ENCODE measurements around the gene DNAI2. TPM values are rescaled to one million over a fixed set of nuclear protein-coding genes. Genes with fewer than 3 reads are reported as not detected.

DNAI2 gene
- total RNA-seq, 6 experiments from 2014 or later = not detected

DNA sequence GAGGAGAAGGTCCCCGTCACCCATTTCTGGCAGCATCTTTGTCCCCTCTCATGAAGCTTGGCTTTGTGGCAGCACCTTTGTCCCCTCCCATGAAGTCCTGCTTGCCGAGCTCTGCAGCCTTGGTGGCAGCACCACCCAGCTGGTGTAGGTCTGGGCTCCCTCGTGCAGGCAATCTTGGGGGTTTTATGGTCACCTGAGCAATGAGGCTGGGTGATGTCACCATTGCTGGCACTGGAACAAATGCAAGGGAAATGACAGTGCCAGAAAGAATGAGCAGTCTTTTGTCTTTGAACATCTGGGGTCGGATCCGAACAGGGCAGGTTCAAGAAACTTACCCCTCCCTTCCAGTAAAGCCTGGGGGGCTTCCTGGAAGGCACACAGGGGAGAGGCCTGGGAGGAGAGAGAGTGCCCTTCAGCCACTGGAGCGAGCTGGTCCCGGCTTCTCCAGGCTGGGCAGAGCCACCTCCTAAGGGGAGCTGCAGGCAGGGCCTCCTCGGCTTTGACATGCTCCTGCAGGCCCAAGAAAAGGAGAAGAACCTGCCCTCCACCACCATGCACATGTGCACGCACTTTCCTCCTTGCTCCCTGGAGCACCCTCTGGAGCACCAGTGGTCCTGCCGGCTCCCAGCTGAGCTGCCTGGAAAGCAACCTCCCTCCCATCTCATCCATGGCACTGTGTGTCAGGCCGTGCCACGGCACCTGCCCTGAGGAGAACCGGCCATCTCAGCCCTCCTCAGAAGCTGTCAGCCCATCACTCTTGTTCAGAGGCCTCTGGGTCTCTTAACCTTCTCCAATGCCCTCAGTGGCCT lies 71.6 kb downstream of the DNAI2 start:
- Mint-ChIP-seq H3K4me3 (no peak overlapping the region), H3K36me3 (ENCODE audit: low read depth) (peaks cover 3% of the 10 kb centered on the region; the same call in 1 of the 2 replicates), H3K4me1 (ENCODE audit: low read depth) (no peaks in the 10 kb centered on the region), H3K27ac (no peak overlapping the region), H3K27me3 (ENCODE audit: insufficient read depth) (no peaks in the 10 kb centered on the region; the same call in 1 of the 2 replicates), H3K9me3 (peaks cover 28% of the 10 kb centered on the region)
- DNase-seq = no peak
- TF ChIP-seq CTCF (IDR thresholded peaks at IDR 0.05) = no peak

GRCh38 chr17:74347646-74348045 lies 73.6 kb downstream of the DNAI2 start:
- DNase-seq = no peak
- H3K4me1 Mint-ChIP-seq (ENCODE audit: low read depth) = no peaks in the 10 kb centered on the region
- H3K4me3 Mint-ChIP-seq = no peak overlapping the region
- peaks cover 29% of the 10 kb centered on the region for H3K9me3 Mint-ChIP-seq
- peaks cover 1% of the 10 kb centered on the region for H3K27me3 Mint-ChIP-seq (ENCODE audit: insufficient read depth)
- no peak for TF ChIP-seq CTCF (IDR thresholded peaks at IDR 0.05)
- peaks cover 3% of the 10 kb centered on the region; the same call in 1 of the 2 replicates for H3K36me3 Mint-ChIP-seq (ENCODE audit: low read depth)
- no peak overlapping the region for H3K27ac Mint-ChIP-seq

DNA sequence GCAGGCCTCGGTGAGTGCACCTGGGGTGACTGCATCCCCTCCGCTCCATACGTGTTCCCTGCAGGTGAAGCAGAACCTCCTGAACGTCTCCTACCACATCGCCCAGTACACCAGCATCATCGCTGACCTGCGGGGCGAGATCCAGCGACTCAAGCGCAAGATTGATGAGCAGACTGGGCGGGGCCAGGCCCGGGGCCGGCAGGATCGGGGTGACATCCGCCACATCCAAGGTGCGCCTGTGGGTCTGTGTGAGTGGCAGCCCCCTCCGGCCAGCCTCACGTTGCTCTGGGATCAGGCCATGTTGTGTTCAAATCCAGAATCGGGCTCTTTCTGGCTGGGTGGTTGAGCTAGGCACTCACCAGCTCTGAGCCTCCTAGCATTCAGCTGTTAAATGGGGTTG lies 75.1 kb downstream of the DNAI2 start:
- no peaks in the 10 kb centered on the region for H3K4me1 Mint-ChIP-seq (ENCODE audit: low read depth)
- DNase-seq = no peak
- no peak overlapping the region for H3K4me3 Mint-ChIP-seq
- H3K27me3 Mint-ChIP-seq (ENCODE audit: insufficient read depth) = peaks cover 5% of the 10 kb centered on the region
- no peak overlapping the region for H3K27ac Mint-ChIP-seq
- H3K9me3 Mint-ChIP-seq = peaks cover 35% of the 10 kb centered on the region
- peaks cover 3% of the 10 kb centered on the region for H3K36me3 Mint-ChIP-seq (ENCODE audit: low read depth)
- TF ChIP-seq CTCF (IDR thresholded peaks at IDR 0.05) = no peak

DNA sequence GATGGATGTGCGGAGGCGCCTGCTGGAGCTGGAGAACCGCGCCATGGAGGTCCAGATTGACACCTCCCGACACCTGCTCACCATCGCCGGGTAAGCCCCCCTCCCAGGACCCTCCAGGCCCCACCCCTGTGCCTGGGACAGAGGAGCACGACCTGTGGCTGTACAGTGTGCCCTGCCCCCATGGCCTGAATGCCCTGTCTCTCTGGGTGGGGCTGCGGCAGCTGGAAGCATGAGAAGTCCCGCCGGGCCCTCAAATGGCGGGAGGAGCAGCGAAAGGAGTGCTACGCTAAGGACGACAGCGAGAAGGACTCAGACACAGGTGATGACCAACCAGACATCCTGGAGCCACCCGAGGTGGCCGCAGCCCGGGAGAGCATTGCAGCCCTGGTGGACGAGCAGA lies 76.5 kb downstream of the DNAI2 start:
- Mint-ChIP-seq H3K27me3 (ENCODE audit: insufficient read depth) (peaks cover 7% of the 10 kb centered on the region; the same call in 1 of the 2 replicates), H3K4me1 (ENCODE audit: low read depth) (no peaks in the 10 kb centered on the region), H3K4me3 (no peak overlapping the region), H3K36me3 (ENCODE audit: low read depth) (peaks cover 3% of the 10 kb centered on the region), H3K27ac (no peak overlapping the region), H3K9me3 (peaks cover 32% of the 10 kb centered on the region)
- no peak for TF ChIP-seq CTCF (IDR thresholded peaks at IDR 0.05)
- no peak for DNase-seq

DNA sequence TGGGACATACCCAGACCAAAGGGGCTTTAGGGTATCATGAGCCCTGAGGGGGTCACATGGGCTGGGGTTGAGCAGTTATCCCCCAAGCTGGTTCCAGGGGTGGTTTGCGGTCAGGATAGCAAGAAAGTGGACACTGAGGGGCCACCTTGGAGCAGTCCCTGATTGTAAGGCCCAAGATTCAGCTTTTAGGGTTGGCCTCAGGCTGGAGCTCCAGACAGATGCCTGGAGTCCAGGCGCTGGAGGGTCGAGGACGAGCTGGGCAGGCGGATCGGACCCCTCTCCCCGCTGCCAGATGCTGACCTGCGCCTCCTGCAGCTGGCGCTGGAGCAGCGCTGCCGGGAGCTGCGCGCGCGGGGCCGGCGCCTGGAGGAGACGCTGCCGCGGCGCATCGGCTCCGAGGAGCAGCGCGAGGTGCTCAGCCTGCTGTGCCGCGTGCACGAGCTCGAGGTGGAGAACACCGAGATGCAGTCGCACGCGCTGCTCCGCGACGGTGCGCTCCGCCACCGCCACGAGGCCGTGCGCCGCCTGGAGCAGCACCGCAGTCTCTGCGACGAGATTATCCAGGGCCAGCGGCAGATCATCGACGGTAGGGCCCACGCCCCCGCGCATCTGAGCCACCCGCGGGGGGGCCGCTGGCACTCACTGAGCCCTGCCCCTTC lies 77.6 kb downstream of the DNAI2 start:
- H3K27ac Mint-ChIP-seq = no peak overlapping the region
- peaks cover 7% of the 10 kb centered on the region; the same call in 1 of the 2 replicates for H3K27me3 Mint-ChIP-seq (ENCODE audit: insufficient read depth)
- H3K4me3 Mint-ChIP-seq = no peak overlapping the region
- H3K4me1 Mint-ChIP-seq (ENCODE audit: low read depth) = no peaks in the 10 kb centered on the region
- no peak for DNase-seq
- H3K9me3 Mint-ChIP-seq = peaks cover 31% of the 10 kb centered on the region
- H3K36me3 Mint-ChIP-seq (ENCODE audit: low read depth) = peaks cover 3% of the 10 kb centered on the region
- TF ChIP-seq CTCF (IDR thresholded peaks at IDR 0.05) = no peak

All from HFFc6 (cell line).